Measurements from ENCODE around the gene RARG. TPM values are rescaled to one million over a fixed set of nuclear protein-coding genes. Genes with fewer than 3 reads are reported as not detected.

RARG gene
- total RNA-seq, 6 donors from 2014 or later, result 21.2 to 43.0 (median 32.1) TPM

DNA sequence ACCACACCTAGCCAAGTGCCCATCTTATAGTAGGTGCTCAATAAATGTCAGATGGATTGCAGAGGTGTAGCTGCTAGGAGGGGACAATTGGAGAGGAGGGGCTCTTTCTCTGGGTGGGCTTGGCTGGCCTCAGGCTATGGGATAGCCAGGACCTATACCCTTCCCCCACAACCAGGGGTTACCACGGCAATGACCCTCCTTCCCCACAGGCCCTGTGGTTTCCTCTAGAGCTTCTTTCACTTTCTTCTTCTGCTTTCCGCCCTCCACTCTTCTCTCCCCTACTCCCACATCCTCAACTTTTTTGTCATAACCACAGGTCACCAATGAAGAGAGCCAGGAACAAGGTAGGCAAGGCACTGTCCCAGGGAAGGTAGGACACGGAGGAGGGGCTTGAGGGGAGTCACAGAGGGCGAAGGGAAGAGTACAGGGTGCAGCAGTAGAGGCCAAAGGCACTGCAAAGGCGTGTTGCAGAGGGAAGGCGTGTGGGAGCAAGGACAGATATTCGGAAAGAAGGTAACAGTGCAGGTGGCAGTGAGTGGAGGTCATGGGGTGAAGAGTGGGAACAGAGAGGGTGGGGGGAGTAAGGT is 23.0 kb downstream of the RARG start:
- ATAC-seq (ENCODE audit: low FRiP score in 2 of 2) (peak in 1 of 2 donors; percentile 37), DNase-seq (no peak)
- Histone ChIP-seq H3K9me3 (no peaks in the 10 kb centered on the region), H3K27me3 (no peaks in the 10 kb centered on the region), H3K27ac (peak overlapping the region in 3 of 4 donors; percentile 48 to 72 (median 65)), H3K4me1 (peaks cover 13 to 41% (median 25%) of the 10 kb centered on the region in 4 donors), H3K4me3 (peak overlapping the region in 2 of 4 donors; percentile 10 to 14), H3K36me3 (peaks cover 0 to 36% (median 31%) of the 10 kb centered on the region in 4 donors)
- WGBS, 2 donors, result 52 to 63% methylated on average over 7 of the region's 7 CpGs
- TF ChIP-seq EP300 (IDR thresholded peaks at IDR 0.05) (no peak), CTCF (IDR thresholded peaks at IDR 0.05) (no peak), POLR2AphosphoS5 (IDR thresholded peaks at IDR 0.05) (no peak), POLR2A (IDR thresholded peaks at IDR 0.05) (no peak)

DNA sequence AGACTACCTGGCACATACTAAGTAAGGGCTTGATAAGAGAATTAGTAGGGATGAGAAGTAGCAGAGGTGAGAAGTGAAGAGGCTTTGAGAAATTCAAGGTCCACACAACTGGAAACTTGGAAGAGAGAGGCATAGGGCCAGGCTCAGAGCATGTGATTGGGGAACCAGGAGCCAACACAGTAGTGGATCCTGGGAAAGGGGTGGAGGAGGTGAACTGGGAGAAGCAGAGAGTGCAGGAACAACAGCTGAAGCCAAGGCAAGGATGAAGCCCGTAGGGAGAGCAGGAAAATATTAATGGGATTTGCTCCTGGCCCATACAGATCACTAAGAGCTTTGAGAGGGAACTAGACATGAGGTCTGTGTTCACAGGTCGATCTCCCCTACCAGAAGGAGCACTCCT is 23.6 kb downstream of the RARG start:
- Histone ChIP-seq H3K36me3 (peaks cover 0 to 31% (median 25%) of the 10 kb centered on the region in 4 donors), H3K27ac (peak overlapping the region in 2 of 4 donors; percentile 65 to 72), H3K27me3 (no peaks in the 10 kb centered on the region), H3K4me3 (no peak overlapping the region), H3K4me1 (peaks cover 12 to 35% (median 21%) of the 10 kb centered on the region in 4 donors), H3K9me3 (no peaks in the 10 kb centered on the region)
- TF ChIP-seq EP300 (IDR thresholded peaks at IDR 0.05) (no peak), CTCF (IDR thresholded peaks at IDR 0.05) (no peak), POLR2AphosphoS5 (IDR thresholded peaks at IDR 0.05) (no peak), POLR2A (IDR thresholded peaks at IDR 0.05) (no peak)
- WGBS, 2 donors, result 58 to 61% methylated on average over 2 of the region's 2 CpGs
- DNase-seq, result no peak
- no peak for ATAC-seq (ENCODE audit: low FRiP score in 2 of 2)

DNA sequence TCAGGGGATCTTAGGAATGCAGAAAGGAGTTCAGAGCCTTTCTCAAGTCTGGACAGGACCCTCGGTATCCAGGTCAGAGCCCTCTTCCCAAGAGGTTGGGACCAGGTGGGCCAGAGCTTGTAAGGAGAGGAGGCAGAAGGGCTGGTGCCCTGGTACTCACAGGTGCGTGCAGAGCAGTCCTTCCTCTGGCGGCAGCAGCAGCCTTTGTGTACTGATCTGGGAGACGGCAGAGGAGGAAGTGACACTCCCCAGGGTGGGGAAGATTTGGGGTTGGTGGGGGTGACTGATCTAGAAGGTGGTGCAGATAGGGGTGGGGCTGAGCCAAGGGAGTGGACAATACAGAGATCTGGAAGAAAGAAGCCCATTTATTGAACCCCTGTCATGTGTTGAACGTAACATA is 25.0 kb downstream of the RARG start, which contains the start of gene ITGB7:
Gene ITGB7 (minus strand): TSS at position 210 of the 400 bp plus-strand sequence. CDS start 6,808 bp downstream, outside the sequence.
- Histone ChIP-seq H3K9me3 (no peaks in the 10 kb centered on the region), H3K4me1 (peaks cover 12 to 28% (median 17%) of the 10 kb centered on the region in 4 donors), H3K4me3 (peak within 1 kb of the TSS in 3 of 4 donors; percentile 8 to 23 (median 21)), H3K36me3 (peaks cover 0 to 21% (median 15%) of the 10 kb centered on the region in 4 donors), H3K27ac (peak within 1 kb of the TSS in 2 of 4 donors; percentile 23 to 65), H3K27me3 (no peaks in the 10 kb centered on the region)
- 26 to 34% methylated on average over 5 of the region's 5 CpGs for WGBS, 2 donors
- DNase-seq (peak in 1 of 2 donors; percentile 47), ATAC-seq (ENCODE audit: low FRiP score in 2 of 2) (peak in 1 of 2 donors; percentile 34)
- TF ChIP-seq POLR2AphosphoS5 (IDR thresholded peaks at IDR 0.05) (peak in 1 of 2 donors; percentile 24), POLR2A (IDR thresholded peaks at IDR 0.05) (peak in 1 of 4 donors; percentile 36), EP300 (IDR thresholded peaks at IDR 0.05) (no peak), CTCF (IDR thresholded peaks at IDR 0.05) (no peak)

DNA sequence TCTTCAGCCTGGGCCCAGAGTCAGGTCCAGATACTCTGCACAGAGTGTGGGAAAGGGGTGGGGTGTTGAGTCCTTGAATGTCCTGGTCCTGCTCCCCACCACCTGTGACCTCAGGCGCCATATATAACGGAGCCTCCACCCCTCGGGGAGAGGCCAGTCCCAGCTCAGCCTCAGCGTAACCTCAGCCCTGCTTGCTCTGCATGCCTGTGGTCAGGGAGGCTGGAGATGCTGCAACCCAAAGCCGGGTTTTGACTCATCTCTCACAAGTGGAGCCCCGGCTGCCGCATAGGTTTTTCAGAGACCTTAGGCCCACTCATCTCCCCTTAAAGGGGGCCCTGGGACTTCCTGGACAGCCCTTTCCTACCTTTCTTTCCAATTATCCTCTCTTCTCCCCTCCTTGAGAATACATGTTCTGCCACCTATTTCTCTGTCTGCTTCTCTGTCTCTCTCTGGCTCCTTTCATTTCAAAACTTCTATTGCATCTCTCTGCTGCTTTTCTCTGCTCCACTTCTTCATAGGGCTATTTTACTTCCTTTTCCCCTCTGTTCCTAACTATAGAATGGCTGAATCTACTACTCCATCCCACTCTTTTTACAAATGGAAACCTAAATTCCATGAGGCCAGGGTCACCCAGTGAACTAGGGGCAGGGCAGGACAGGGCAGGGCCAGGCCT is 26.1 kb downstream of the RARG start:
- Histone ChIP-seq H3K27ac (peak overlapping the region in 2 of 4 donors; percentile 23 to 30), H3K36me3 (peaks cover 0 to 9% (median 3%) of the 10 kb centered on the region in 4 donors), H3K4me3 (no peak overlapping the region), H3K27me3 (no peaks in the 10 kb centered on the region), H3K4me1 (peaks cover 12 to 28% (median 17%) of the 10 kb centered on the region in 4 donors), H3K9me3 (no peaks in the 10 kb centered on the region)
- 70 to 75% methylated on average over 7 of the region's 7 CpGs for WGBS, 2 donors
- peak in 1 of 2 donors; percentile 60 for DNase-seq
- no peak for TF ChIP-seq POLR2A (IDR thresholded peaks at IDR 0.05)
- no peak for TF ChIP-seq CTCF (IDR thresholded peaks at IDR 0.05)
- TF ChIP-seq EP300 (IDR thresholded peaks at IDR 0.05), result no peak
- ATAC-seq (ENCODE audit: low FRiP score in 2 of 2), result peak; percentile 61 to 90
